HS-27A (cell line): ENCODE data around the gene ACOX2.
A peak's percentile ranks its signal among the peaks of the same experiment; 100 is the strongest.

Source experiments
- DNase-seq: peaks from one replicate; pipeline ENCODE4 v3.0.0-alpha.2; 2012; ENCODE audit warnings: low read depth, missing footprints

The ACOX2 gene

GRCh38 chr3:58502872-58503271 is 34.1 kb downstream of the ACOX2 start:
- no peak for DNase-seq

- no peak for DNase-seq
Measured at GRCh38 chr3:58497097-58497496, 39.9 kb downstream of the ACOX2 start.

GRCh38 chr3:58496206-58496857 is 40.7 kb downstream of the ACOX2 start:
- no peak for DNase-seq

GRCh38 chr3:58495101-58495500 is 41.9 kb downstream of the ACOX2 start:
- no peak for DNase-seq

GRCh38 chr3:58494107-58494506 is 42.9 kb downstream of the ACOX2 start:
- no peak for DNase-seq

GRCh38 chr3:58492494-58492905 is 44.5 kb downstream of the ACOX2 start:
- DNase-seq = no peak

GRCh38 chr3:58491506-58492402 is 45.2 kb downstream of the ACOX2 start, which contains the start of gene KCTD6:
KCTD6 (plus strand) TSS chr3:58492096; CDS start chr3:58498756, 6,660 bp downstream.
- peak; percentile 73 for DNase-seq

- DNase-seq = no peak
Measured at GRCh38 chr3:58490860-58491501, 46.0 kb downstream of the ACOX2 start.

- DNase-seq = no peak
Measured at GRCh38 chr3:58488967-58489366, 48.0 kb downstream of the ACOX2 start.

- DNase-seq = peak; percentile 71
Measured at GRCh38 chr3:58487140-58487886, 49.7 kb downstream of the ACOX2 start.

GRCh38 chr3:58485801-58486435 is 51.1 kb downstream of the ACOX2 start:
- DNase-seq = no peak

GRCh38 chr3:58484722-58485069 is 52.3 kb downstream of the ACOX2 start:
- DNase-seq = no peak

GRCh38 chr3:58484045-58484721 is 52.8 kb downstream of the ACOX2 start:
- no peak for DNase-seq

- DNase-seq = no peak
Measured at GRCh38 chr3:58482917-58483636, 53.9 kb downstream of the ACOX2 start.

GRCh38 chr3:58480309-58480708 is 56.7 kb downstream of the ACOX2 start:
- no peak for DNase-seq

- DNase-seq = no peak
Measured at GRCh38 chr3:58478781-58479180, 58.2 kb downstream of the ACOX2 start.

- no peak for DNase-seq
Measured at GRCh38 chr3:58474967-58475578, 61.9 kb downstream of the ACOX2 start.

GRCh38 chr3:58474348-58474911 is 62.6 kb downstream of the ACOX2 start:
- DNase-seq = no peak

- DNase-seq = no peak
Measured at GRCh38 chr3:58473275-58473674, 63.7 kb downstream of the ACOX2 start.
